DMS153 treated with DMSO at 0.1 percent for 48 hours (cell line): ENCODE measurements around the gene TNNC1.

ENCODE experiments used
- DNase-seq: peaks from one replicate; lab custom pipeline; 2025; ENCODE audit not compliant: unreplicated experiment; lab: John Stamatoyannopoulos, UW

Gene TNNC1

GRCh38 chr3:52484680-52485461 lies 31.0 kb upstream of the TNNC1 start:
- DNase-seq: no peak

GRCh38 chr3:52483577-52484381 lies 29.9 kb upstream of the TNNC1 start:
- no peak for DNase-seq

- DNase-seq: no peak
Observed at GRCh38 chr3:52483081-52483480, 29.2 kb upstream of the TNNC1 start.

GRCh38 chr3:52481819-52482521 lies 28.1 kb upstream of the TNNC1 start:
- no peak for DNase-seq

- no peak for DNase-seq
Observed at GRCh38 chr3:52480768-52481715, 27.2 kb upstream of the TNNC1 start.

- no peak for DNase-seq
Observed at GRCh38 chr3:52479877-52480575, 26.2 kb upstream of the TNNC1 start.

GRCh38 chr3:52479037-52479876 lies 25.4 kb upstream of the TNNC1 start:
- DNase-seq: no peak

GRCh38 chr3:52477796-52478095 lies 23.9 kb upstream of the TNNC1 start:
- DNase-seq: no peak

- DNase-seq: no peak
Observed at GRCh38 chr3:52477076-52477795, 23.4 kb upstream of the TNNC1 start.

GRCh38 chr3:52473026-52473425 lies 19.2 kb upstream of the TNNC1 start:
- DNase-seq: no peak

GRCh38 chr3:52472239-52473000 lies 18.6 kb upstream of the TNNC1 start:
- DNase-seq: no peak

GRCh38 chr3:52471371-52472238 lies 17.8 kb upstream of the TNNC1 start:
- DNase-seq: no peak

- no peak for DNase-seq
Observed at GRCh38 chr3:52470920-52471319, 17.1 kb upstream of the TNNC1 start.

- no peak for DNase-seq
Observed at GRCh38 chr3:52469001-52469400, 15.2 kb upstream of the TNNC1 start.

- no peak for DNase-seq
Observed at GRCh38 chr3:52468336-52468735, 14.5 kb upstream of the TNNC1 start.

GRCh38 chr3:52463416-52463815 lies 9.6 kb upstream of the TNNC1 start:
- DNase-seq: no peak

- DNase-seq: no peak
Observed at GRCh38 chr3:52461874-52462273, 8.0 kb upstream of the TNNC1 start.
